Fibroblast of the aortic adventitia (primary cell): ENCODE results near the gene RECQL5. TPM values are rescaled to one million over a fixed set of nuclear protein-coding genes. Genes with fewer than 3 reads are reported as not detected.

Source experiments
- DNase-seq: peaks from one replicate; pipeline ENCODE4 v3.0.0-alpha.2; 2010; ENCODE audit warnings: low read depth
- H3K4me3 ChIP-seq: 2 replicates; pipeline ENCODE4 v1.5.1; 2011; ENCODE audit warnings: low read depth, mild to moderate bottlenecking, control low read depth, low read length, moderate library complexity
- CTCF ChIP-seq: IDR thresholded peaks from 2 replicates; pipeline ENCODE4 v1.5.1; 2011; ENCODE audit warnings: mild to moderate bottlenecking, low read length, control low read depth, inconsistent platforms; ENCODE audit not compliant: insufficient read depth
- total RNA-seq: library from RNA; depleted of rRNA; stranded (reverse); fragments of >200 nt; gene quantifications from 2 replicates; pipeline ENCODE4 v1.2.3, GENCODE V29; 2012; ENCODE audit warnings: low replicate concordance

Gene RECQL5
- total RNA-seq, 1 donor = 17.6 TPM

GRCh38 chr17:75634754-75635609, 32.0 kb downstream of the RECQL5 start:
- no peak overlapping the region for H3K4me3 ChIP-seq
- TF ChIP-seq CTCF = no peak
- DNase-seq = no peak

GRCh38 chr17:75634376-75634740, 32.6 kb downstream of the RECQL5 start:
- no peak for DNase-seq
- no peak for TF ChIP-seq CTCF
- H3K4me3 ChIP-seq = no peak overlapping the region

- TF ChIP-seq CTCF = peak; percentile 67
- DNase-seq = peak; percentile 83
- no peak overlapping the region for H3K4me3 ChIP-seq
Measured at GRCh38 chr17:75633486-75634375, 33.2 kb downstream of the RECQL5 start.

- peak; percentile 96 for TF ChIP-seq CTCF
- peak; percentile 86 for DNase-seq
- no peak within 1 kb of the TSS for H3K4me3 ChIP-seq
Measured at GRCh38 chr17:75632863-75633485, 34.0 kb downstream of the RECQL5 start, which contains the start of gene SMIM5. Gene SMIM5 (plus strand): TSS chr17:75633434. CDS start chr17:75640202, 6,768 bp downstream.

- no peak overlapping the region for H3K4me3 ChIP-seq
- DNase-seq = no peak
- TF ChIP-seq CTCF = no peak
Measured at GRCh38 chr17:75632428-75632827, 34.5 kb downstream of the RECQL5 start.

- TF ChIP-seq CTCF = no peak
- H3K4me3 ChIP-seq = no peak overlapping the region
- DNase-seq = no peak
Measured at GRCh38 chr17:75631353-75631752, 35.6 kb downstream of the RECQL5 start.
